HG03432 (cell line): ENCODE results near the gene MYH7B.

ENCODE experiments used
- ATAC-seq: cut with Tn5 transposase; IDR thresholded peaks from one replicate; pipeline ENCODE4 v1.9.1; 2021; ENCODE audit warnings: mild to moderate bottlenecking, moderate library complexity; ENCODE audit not compliant: unreplicated experiment

Gene MYH7B

DNA sequence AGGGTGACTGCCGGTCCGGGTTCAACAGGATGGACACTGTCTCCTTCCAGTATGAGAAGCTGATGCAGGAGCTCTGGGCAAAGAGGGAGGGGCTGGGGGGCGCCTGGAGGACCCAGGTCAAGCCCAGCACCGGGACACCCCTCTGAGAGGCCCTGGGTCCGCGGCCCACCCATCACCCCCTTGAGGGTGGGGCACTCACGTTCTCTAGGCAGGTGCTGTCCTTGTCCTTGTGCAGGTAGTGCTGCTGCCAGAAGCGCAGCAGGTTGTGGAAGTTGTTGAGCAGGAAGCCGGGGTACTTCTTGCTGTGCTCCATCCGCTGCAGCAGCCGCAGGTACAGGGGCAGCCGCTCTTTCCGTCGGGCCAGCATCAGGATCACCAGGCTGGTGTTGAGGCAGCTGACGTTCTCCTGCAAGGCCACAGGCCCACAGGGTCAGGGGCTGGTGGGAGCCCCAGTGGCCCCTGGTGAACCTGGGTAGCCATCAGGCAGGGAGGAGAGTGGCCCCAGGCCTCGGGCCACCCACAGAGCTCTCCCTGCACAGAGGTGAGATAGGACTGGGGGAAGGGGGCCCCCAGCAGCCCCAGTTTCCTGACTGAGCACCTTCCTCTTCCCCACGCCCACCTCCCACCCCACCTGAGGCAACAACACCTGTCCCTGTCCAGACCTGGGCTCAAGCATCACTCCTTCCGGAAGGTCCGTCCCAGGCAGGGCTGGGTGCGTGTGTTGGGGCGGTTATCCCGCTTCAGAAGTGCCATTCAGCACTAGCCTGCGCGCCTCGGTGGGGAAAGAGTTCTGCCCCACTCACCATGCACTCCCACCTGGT lies 47.8 kb downstream of the MYH7B start:
- ATAC-seq, result no peak

DNA sequence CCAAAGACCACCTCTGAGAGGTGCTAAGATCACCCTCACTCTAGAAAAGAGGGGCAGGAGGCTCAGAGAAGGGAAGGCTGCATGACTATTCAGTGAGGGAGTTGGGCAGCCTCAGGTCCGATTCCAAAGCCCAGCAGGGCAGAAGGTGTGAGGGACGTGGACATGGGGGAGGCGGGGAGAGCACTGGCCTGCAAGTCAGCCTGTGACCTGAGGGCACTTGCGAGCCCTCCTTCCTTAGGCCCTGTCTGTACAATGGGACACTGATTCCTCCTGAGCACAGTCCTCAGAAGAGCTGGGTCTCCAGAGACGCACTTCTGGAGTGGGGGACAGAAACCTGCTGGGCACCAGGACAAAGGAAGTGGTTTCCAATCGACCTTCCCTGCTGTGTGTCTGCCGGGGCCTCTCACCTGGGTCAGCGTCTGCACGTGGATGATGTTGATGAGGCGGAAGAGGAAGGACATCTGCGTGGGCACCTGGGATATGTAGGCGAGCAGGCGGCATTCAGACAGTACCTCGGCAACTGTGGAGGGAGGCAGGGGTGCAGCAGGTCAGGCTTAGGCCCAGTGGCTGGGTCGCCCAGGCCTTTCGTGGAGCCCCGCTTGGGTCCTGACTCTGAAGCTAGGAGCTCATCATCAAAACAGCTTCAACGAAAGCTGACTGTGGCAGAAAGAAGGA lies 48.5 kb downstream of the MYH7B start:
- ATAC-seq, result no peak

DNA sequence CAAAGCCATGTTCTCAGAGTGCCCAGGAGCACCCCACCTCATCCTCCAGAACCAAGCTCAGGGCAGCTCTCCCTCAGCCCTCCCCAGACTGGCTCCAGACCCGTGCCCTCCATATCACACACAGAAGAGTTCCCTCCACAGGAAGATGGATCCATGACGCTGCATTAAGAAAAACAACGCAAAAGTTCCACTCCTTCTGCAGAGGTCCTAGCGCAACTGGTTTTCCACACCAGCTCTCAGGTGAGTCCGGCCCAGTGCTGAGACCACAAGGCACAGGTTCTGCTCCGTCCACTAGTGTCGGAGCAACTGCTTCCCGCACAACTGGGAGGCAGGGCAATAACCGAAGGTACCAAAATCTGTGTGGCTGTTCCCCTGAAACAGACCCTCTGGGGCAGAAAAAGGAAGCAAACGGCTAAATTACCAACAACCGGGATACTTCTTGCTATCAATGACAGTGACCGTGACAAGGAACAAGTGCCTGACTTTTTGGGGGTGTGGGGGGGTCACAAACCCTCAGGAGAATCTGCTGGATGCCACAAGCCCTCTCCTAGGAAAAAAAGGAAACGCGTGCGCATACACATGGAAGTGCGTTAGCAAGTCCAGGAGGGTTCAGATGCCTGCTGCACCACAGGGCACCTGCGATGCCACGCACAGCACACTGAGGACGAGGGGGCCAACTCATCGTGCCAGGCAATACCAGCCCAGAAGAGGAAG lies 49.2 kb downstream of the MYH7B start:
- ATAC-seq, result no peak
